ENCODE measurements around the gene ADAM8. TPM values are rescaled to one million over a fixed set of nuclear protein-coding genes. Genes with fewer than 3 reads are reported as not detected.
"Not testable (repeated sequence)": the region's sequence is repeated elsewhere in the genome, so short reads cannot be mapped to it uniquely, and the experiment has no call there.

The ADAM8 gene
- total RNA-seq, 1 donor from 2014 or later, result 16.9 TPM

GRCh38 chr10:133266056-133266795, 10.4 kb downstream of the ADAM8 start:
- no peak for DNase-seq (ENCODE audit: low spot score in 2 of 2, unreplicated experiment in 2 of 2)
- H3K27ac Mint-ChIP-seq, result no peak overlapping the region
- TF ChIP-seq CTCF (IDR thresholded peaks at IDR 0.05; ENCODE audit: unreplicated experiment), result no peak
- no peaks in the 10 kb centered on the region for H3K9me3 Mint-ChIP-seq
- H3K4me3 Mint-ChIP-seq, result no peak overlapping the region
- H3K36me3 Mint-ChIP-seq, result no peaks in the 10 kb centered on the region
- peaks cover 11% of the 10 kb centered on the region for H3K27me3 Mint-ChIP-seq (ENCODE audit: low read depth)
- H3K4me1 Mint-ChIP-seq, result peaks cover 2% of the 10 kb centered on the region

- H3K9me3 Mint-ChIP-seq; H3K36me3 Mint-ChIP-seq; DNase-seq (ENCODE audit: low spot score in 2 of 2, unreplicated experiment in 2 of 2); H3K4me1 Mint-ChIP-seq; H3K27ac Mint-ChIP-seq; H3K4me3 Mint-ChIP-seq: not testable (repeated sequence)
- H3K27me3 Mint-ChIP-seq (ENCODE audit: low read depth), result peaks cover 11% of the 10 kb centered on the region
Observed at GRCh38 chr10:133265052-133265451, 11.6 kb downstream of the ADAM8 start.

GRCh38 chr10:133264461-133264860, 12.2 kb downstream of the ADAM8 start:
- DNase-seq (ENCODE audit: low spot score in 2 of 2, unreplicated experiment in 2 of 2), result no peak
- Mint-ChIP-seq H3K4me3 (no peak overlapping the region), H3K27ac (no peak overlapping the region), H3K4me1 (peaks cover 2% of the 10 kb centered on the region), H3K27me3 (ENCODE audit: low read depth) (peaks cover 11% of the 10 kb centered on the region), H3K36me3 (no peaks in the 10 kb centered on the region), H3K9me3 (no peaks in the 10 kb centered on the region)
- TF ChIP-seq CTCF (IDR thresholded peaks at IDR 0.05; ENCODE audit: unreplicated experiment), result no peak

DNA sequence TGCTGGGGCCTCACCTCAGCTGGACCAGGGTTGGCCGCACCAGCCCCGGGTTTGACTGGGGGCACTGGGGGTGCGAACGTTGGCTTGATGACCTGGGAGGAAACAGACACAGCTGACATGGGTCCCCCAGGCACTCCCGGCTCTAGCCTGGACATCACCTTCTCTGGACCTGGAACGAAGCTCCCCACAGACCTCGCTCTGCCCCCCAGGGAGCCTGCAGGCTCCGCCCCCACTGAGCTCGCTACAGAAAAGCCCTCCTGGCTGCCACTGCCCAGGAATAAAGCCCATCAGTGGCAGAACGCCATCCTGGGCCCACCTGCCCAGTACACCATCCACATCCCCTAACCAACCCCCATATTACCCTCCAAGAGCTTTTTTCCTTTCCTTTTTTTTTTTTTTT, 13.0 kb downstream of the ADAM8 start:
- Mint-ChIP-seq H3K27me3 (ENCODE audit: low read depth) (peaks cover 11% of the 10 kb centered on the region), H3K9me3 (no peaks in the 10 kb centered on the region), H3K36me3 (no peaks in the 10 kb centered on the region), H3K4me3 (no peak overlapping the region), H3K4me1 (peaks cover 2% of the 10 kb centered on the region), H3K27ac (no peak overlapping the region)
- TF ChIP-seq CTCF (IDR thresholded peaks at IDR 0.05; ENCODE audit: unreplicated experiment), result no peak
- no peak for DNase-seq (ENCODE audit: low spot score in 2 of 2, unreplicated experiment in 2 of 2)

- Mint-ChIP-seq H3K9me3 (no peaks in the 10 kb centered on the region), H3K4me3 (peak overlapping the region; percentile 70), H3K27me3 (ENCODE audit: low read depth) (peaks cover 11% of the 10 kb centered on the region), H3K27ac (no peak overlapping the region), H3K36me3 (no peaks in the 10 kb centered on the region), H3K4me1 (peaks cover 3% of the 10 kb centered on the region)
- no peak for DNase-seq (ENCODE audit: low spot score in 2 of 2, unreplicated experiment in 2 of 2)
- no peak for TF ChIP-seq CTCF (IDR thresholded peaks at IDR 0.05; ENCODE audit: unreplicated experiment)
Observed at GRCh38 chr10:133262696-133263095, 14.0 kb downstream of the ADAM8 start.

- H3K4me1 Mint-ChIP-seq, result peaks cover 11% of the 10 kb centered on the region
- H3K27ac Mint-ChIP-seq, result no peak overlapping the region
- TF ChIP-seq CTCF (IDR thresholded peaks at IDR 0.05; ENCODE audit: unreplicated experiment), result no peak
- DNase-seq (ENCODE audit: low spot score in 2 of 2, unreplicated experiment in 2 of 2), result peak; percentile 70 to 75
- no peaks in the 10 kb centered on the region for H3K9me3 Mint-ChIP-seq
- H3K36me3 Mint-ChIP-seq, result no peaks in the 10 kb centered on the region
- peaks cover 19% of the 10 kb centered on the region for H3K27me3 Mint-ChIP-seq (ENCODE audit: low read depth)
- peak overlapping the region; percentile 70 for H3K4me3 Mint-ChIP-seq
Observed at GRCh38 chr10:133261726-133262325, 14.8 kb downstream of the ADAM8 start.
